ENCODE measurements around the gene PCBP3. TPM values are rescaled to one million over a fixed set of nuclear protein-coding genes. Genes with fewer than 3 reads are reported as not detected.

The PCBP3 gene
- total RNA-seq, 1 donor from 2014 or later, result 2.5 TPM

- no peak for DNase-seq (ENCODE audit: low spot score)
- no peak overlapping the region for H3K27ac Mint-ChIP-seq (ENCODE audit: unreplicated experiment)
- no peak for TF ChIP-seq CTCF (IDR thresholded peaks at IDR 0.05; ENCODE audit: unreplicated experiment)
- H3K4me1 Mint-ChIP-seq (ENCODE audit: unreplicated experiment), result peaks cover 5% of the 10 kb centered on the region
- H3K9me3 Mint-ChIP-seq (ENCODE audit: unreplicated experiment), result peaks cover 5% of the 10 kb centered on the region
- H3K4me3 Mint-ChIP-seq (ENCODE audit: unreplicated experiment), result no peak overlapping the region
- peaks cover 5% of the 10 kb centered on the region for H3K27me3 Mint-ChIP-seq (ENCODE audit: unreplicated experiment)
- peaks cover 4% of the 10 kb centered on the region for H3K36me3 Mint-ChIP-seq (ENCODE audit: low read depth, unreplicated experiment)
These were observed 194.4 kb downstream of the PCBP3 start for GRCh38 chr21:45837936-45838335.

GRCh38 chr21:45838634-45839033 lies 195.1 kb downstream of the PCBP3 start:
- no peak for DNase-seq (ENCODE audit: low spot score)
- H3K36me3 Mint-ChIP-seq (ENCODE audit: low read depth, unreplicated experiment), result peaks cover 4% of the 10 kb centered on the region

GRCh38 chr21:45839274-45839673 lies 195.7 kb downstream of the PCBP3 start:
- no peak for DNase-seq (ENCODE audit: low spot score)
- H3K27ac Mint-ChIP-seq (ENCODE audit: unreplicated experiment), result no peak overlapping the region
- TF ChIP-seq CTCF (IDR thresholded peaks at IDR 0.05; ENCODE audit: unreplicated experiment), result no peak
- no peak overlapping the region for H3K4me3 Mint-ChIP-seq (ENCODE audit: unreplicated experiment)
- peaks cover 4% of the 10 kb centered on the region for H3K36me3 Mint-ChIP-seq (ENCODE audit: low read depth, unreplicated experiment)
- H3K9me3 Mint-ChIP-seq (ENCODE audit: unreplicated experiment), result peaks cover 5% of the 10 kb centered on the region
- peaks cover 5% of the 10 kb centered on the region for H3K27me3 Mint-ChIP-seq (ENCODE audit: unreplicated experiment)
- peaks cover 5% of the 10 kb centered on the region for H3K4me1 Mint-ChIP-seq (ENCODE audit: unreplicated experiment)

More at GRCh38 chr21:45838634-45839033, 195.1 kb downstream of the PCBP3 start:
- no peak overlapping the region for H3K27ac Mint-ChIP-seq (ENCODE audit: unreplicated experiment)
- H3K9me3 Mint-ChIP-seq (ENCODE audit: unreplicated experiment), result peaks cover 5% of the 10 kb centered on the region
- peaks cover 5% of the 10 kb centered on the region for H3K27me3 Mint-ChIP-seq (ENCODE audit: unreplicated experiment)
- H3K4me3 Mint-ChIP-seq (ENCODE audit: unreplicated experiment), result no peak overlapping the region
- no peak for TF ChIP-seq CTCF (IDR thresholded peaks at IDR 0.05; ENCODE audit: unreplicated experiment)
- H3K4me1 Mint-ChIP-seq (ENCODE audit: unreplicated experiment), result peaks cover 5% of the 10 kb centered on the region

GRCh38 chr21:45841033-45841432 lies 197.5 kb downstream of the PCBP3 start:
- TF ChIP-seq CTCF (IDR thresholded peaks at IDR 0.05; ENCODE audit: unreplicated experiment), result no peak
- H3K27me3 Mint-ChIP-seq (ENCODE audit: unreplicated experiment), result peaks cover 5% of the 10 kb centered on the region

GRCh38 chr21:45843426-45843825 lies 199.9 kb downstream of the PCBP3 start:
- H3K36me3 Mint-ChIP-seq (ENCODE audit: low read depth, unreplicated experiment), result peaks cover 4% of the 10 kb centered on the region
- peaks cover 5% of the 10 kb centered on the region for H3K9me3 Mint-ChIP-seq (ENCODE audit: unreplicated experiment)
- no peaks in the 10 kb centered on the region for H3K4me1 Mint-ChIP-seq (ENCODE audit: unreplicated experiment)
- DNase-seq (ENCODE audit: low spot score), result no peak
- H3K27ac Mint-ChIP-seq (ENCODE audit: unreplicated experiment), result no peak overlapping the region
- H3K27me3 Mint-ChIP-seq (ENCODE audit: unreplicated experiment), result no peaks in the 10 kb centered on the region
- no peak overlapping the region for H3K4me3 Mint-ChIP-seq (ENCODE audit: unreplicated experiment)
- TF ChIP-seq CTCF (IDR thresholded peaks at IDR 0.05; ENCODE audit: unreplicated experiment), result no peak

More at GRCh38 chr21:45841033-45841432, 197.5 kb downstream of the PCBP3 start:
- DNase-seq (ENCODE audit: low spot score), result no peak
- H3K4me3 Mint-ChIP-seq (ENCODE audit: unreplicated experiment), result no peak overlapping the region
- peaks cover 4% of the 10 kb centered on the region for H3K36me3 Mint-ChIP-seq (ENCODE audit: low read depth, unreplicated experiment)
- H3K9me3 Mint-ChIP-seq (ENCODE audit: unreplicated experiment), result peaks cover 5% of the 10 kb centered on the region
- no peak overlapping the region for H3K27ac Mint-ChIP-seq (ENCODE audit: unreplicated experiment)
- peaks cover 5% of the 10 kb centered on the region for H3K4me1 Mint-ChIP-seq (ENCODE audit: unreplicated experiment)
